ENCODE measurements around the gene PRDM11.

Gene PRDM11

DNA sequence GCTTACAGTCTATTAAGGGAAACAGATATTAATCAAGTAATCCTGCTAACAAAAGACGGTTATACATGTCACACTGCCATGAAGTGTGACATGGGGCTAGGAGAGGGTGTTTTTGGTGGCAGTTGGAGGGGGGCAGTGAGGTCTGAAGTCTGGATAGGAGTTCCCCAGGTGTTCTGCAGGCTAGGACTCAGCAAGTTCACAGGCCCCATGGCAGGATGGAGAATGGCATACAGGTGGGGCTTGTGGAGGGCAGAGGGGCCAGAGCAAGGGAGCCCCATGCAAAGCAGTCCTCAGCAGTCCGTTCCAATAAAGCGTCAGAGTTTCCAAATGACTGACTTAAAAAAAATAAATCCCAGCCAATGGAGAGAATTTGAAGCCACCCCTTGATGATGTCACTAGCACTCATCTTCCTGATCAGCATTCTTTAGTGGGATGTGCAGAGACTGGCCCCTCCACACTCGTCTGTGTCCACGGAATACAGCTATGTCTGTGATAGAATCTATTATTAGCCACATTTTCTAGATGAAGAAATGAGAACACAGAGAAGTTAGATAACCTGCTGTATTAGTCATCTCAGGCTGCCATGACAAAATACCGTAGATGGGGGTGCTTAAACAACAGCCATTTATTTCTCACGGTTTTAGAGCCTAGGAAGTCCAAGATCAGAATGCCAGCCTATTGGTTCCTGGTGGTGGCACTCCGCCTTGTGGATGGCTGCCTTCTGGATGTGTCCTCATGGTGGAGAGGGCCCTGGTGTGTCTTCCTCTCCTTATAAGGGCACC, 32.6 kb downstream of the PRDM11 start:
- no peak for DNase-seq

DNA sequence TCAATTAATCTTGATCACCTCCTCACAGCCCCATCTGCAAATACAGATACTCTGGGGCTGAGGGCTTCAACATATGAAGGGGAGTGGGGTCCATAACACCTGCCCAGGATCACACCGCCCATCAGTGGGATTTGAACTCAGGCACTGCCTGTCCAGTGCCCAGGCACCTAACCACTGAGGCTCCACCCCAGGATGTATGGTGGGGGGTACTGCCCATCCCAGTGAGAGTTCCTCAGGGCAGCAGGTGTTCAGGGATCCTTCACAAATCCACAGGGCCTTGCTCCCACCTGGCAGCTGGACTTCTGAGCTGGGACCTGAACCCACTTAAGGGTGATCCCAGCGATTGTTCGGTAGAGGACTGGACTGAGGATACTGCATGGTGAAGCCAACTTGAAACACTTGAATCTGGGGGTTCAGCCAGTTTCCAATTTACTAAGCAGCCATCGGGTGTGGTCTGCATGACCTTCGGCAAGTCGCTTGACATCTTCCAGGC, 33.3 kb downstream of the PRDM11 start:
- no peak for DNase-seq

DNA sequence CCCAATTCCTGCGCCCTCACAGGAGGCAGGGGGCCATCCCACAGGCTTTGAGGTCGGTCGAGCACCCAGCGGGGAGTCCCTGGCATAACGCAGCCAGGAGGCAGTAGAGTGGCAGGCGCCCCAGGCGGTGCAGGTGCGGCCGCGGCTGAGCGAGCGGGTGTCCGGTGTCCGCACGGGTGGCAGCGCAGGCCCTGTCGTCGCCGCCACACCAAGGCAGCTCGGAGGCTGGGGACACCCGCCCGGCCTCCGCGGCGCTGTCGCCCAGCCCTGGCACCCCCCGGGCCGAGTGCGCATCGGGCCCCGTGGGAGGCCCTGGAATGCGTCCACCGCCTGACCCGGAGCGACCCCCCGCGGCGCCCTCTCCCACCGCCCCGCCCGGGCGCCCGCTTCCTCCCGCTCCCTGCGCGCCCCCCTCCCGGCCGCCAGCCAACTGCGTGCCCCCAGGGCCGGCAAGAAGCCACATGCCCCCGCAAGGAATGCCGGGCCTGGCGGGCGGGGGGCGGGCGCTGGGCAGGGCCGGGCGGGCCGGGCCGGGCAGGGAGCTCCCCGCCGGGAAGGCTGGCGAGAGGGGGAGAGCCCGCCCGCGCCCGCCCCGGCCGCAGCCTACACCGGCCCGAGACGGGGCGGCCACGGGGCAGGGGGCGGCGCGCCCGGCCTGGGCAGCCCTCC, 33.9 kb downstream of the PRDM11 start:
- DNase-seq: peak; percentile 50 to 70

DNA sequence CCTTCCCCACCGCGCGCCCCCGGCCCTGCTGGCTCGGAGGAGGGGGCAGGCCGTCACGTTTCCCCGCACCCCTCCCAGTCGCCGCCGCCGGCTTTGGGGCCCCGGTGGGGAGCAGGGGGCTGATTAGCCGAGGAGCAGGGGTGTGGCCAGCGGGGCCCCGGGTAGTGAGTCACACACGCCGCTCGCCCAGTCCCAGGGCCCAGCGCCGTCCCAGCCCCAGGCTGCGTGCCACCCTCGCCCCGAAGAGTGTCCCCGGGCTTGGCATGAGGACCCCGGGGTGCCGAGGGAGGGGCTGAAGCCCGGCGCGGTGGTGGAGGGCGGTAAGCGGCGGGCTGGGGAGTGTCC, 34.4 kb downstream of the PRDM11 start:
- peak in 1 of 2 experiments; percentile 53 for DNase-seq

DNA sequence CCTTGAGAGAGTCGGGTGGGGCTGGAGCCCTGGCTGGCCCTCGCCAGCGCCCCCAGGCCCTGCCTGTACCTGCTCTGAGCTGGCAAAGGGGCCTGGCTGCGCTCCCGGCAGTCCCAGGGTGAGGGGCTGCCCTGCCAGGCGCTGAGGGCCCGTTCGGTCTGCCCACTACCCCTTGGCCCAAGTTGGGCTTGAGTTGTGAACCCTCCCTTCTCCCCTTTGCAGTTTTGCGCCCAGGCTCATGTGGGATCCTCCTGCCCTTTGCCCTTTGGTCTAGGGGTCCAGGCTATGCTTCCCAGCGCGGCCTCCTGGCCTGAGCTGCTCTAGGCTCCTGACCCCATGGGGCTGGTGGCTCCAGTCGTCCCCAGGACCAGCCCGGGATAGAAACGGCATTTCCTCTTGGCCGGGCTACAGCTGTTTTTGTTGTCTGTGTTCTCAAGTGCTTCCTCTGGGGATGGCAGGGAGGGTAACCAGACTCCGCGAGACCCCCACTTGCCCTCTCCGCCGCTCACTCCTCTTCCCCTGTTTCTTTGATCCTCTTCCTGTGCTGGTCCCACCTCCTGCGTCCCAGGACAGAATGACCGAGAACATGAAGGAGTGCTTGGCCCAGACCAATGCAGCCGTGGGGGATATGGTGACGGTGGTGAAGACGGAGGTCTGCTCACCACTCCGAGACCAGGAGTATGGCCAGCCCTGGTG, 34.9 kb downstream of the PRDM11 start:
- no peak for DNase-seq

DNA sequence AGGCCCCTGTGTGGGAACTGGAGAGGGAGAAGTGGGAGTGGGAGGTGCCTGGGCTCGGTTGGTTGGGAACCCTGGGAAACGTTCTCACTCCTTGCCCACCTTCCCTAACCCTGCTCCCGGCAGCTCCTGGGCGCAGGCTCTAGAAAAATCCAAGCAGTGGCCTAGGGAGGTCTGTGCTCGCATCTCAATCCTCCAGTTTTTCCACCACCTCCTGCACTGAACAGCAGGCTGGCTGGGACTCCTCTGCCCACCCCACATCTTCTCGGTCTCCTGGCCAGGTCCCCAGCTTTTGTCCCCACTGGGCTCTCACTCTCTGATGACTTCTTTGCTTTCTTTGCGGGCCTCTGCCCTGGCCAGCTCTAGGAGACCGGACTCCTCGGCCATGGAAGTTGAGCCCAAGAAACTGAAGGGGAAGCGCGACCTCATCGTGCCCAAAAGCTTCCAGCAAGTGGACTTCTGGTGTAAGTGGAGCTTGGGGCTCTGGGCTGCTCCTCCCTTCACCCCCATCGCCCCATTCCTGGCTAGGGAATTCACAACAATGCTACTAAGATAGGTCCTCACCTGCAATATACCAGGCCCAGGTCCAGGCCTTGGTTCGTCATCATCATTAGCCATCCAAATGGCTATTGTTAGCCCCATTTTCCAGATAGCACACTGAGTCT, 35.6 kb downstream of the PRDM11 start:
- no peak for DNase-seq

DNA sequence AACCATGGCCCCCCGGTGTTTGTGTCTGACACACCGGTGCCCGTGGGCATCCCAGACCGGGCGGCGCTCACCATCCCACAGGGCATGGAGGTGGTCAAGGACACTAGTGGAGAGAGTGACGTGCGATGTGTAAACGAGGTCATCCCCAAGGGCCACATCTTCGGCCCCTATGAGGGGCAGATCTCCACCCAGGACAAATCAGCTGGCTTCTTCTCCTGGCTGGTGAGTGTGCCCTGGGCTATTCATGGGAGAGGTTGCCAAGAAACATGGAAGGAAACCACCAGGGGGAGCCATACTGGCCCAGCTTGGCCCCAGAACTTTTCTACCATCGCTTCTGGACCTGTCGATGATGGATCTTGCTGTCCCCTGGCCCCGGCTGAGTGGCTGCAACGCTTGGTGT, 36.5 kb downstream of the PRDM11 start:
- peak in 1 of 2 experiments; percentile 16 for DNase-seq

DNA sequence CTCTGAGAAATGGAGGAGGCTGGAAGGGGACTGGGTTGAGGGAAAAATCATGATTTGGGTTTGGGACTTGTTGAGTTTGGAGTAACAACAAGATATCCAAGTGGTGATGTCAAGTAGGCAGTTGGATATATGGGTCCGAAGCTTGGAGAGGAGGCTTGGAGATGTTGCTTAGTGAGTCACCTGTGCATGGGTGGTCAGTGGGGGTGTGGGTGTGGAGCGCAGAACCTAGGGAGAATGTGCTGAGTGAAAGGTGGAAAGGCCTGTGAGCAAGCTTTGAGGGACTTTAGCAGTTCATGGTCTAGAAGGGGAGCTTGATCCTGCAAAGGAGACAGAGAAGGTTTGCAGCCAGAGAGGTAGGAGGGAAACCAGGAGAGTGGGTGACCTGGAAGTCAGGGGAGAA, 38.2 kb downstream of the PRDM11 start:
- no peak for DNase-seq

DNA sequence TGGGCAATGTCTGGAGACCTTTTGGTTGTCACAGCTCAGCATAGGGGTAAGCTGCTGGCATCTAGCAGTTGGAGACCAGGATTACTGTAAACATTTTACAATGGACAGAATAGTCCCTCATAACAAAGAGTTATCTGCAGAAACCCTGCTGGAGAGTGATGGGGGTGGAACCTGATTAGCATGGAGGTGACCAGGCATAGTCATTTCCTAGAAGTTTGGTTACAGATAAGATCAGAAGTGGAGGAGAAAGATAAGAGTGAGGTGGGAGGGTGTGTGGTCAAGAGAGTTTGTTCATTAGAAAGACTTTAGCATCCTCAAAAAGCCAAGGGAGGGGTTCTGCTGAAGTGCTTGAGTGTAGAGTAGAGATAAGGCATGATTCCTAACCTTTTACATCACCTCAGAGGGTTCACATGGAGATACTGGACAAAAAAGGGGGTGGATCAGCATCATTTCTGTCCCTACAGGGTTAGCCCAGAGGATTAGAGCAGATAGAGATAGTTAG, 38.8 kb downstream of the PRDM11 start:
- DNase-seq: no peak

DNA sequence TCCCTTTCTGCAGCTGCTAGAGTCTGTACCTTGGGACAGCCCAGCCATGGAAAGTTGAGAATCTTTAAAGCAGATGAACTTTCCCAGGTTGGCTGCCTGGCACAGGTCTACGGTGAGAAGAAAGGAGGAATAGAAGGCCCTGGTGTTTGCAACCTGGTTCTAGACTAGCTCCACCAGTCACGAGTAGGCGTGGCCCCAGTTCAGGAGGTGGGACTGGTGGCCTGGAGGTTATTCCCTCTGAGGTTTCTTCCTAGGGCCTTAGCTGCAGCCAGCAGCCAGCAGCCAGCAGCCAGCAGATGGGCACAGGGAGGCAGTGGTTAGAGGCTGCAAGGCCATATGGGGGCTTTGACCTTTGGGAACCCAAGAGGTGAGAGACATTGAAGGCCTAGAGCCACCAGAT, 40.9 kb downstream of the PRDM11 start:
- no peak for DNase-seq

DNA sequence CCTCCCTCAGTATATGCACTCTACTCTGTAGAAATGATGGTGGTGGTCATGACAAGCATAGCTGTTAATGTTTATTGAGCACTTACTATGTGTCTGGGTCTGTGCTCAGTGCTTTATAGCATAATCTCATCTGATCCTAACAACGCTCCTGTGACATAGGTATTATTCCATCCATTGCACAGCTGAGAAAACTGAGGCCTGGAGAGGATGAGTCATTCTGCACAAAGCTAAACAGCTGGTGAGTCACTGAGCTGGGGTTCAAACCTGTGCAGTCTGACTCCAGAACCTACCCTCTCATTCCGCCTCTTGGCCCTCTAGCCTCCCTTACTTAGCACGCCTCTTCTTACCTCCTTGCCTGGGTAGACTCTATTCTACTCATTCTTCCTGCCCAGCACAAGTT, 41.7 kb downstream of the PRDM11 start:
- DNase-seq: no peak

DNA sequence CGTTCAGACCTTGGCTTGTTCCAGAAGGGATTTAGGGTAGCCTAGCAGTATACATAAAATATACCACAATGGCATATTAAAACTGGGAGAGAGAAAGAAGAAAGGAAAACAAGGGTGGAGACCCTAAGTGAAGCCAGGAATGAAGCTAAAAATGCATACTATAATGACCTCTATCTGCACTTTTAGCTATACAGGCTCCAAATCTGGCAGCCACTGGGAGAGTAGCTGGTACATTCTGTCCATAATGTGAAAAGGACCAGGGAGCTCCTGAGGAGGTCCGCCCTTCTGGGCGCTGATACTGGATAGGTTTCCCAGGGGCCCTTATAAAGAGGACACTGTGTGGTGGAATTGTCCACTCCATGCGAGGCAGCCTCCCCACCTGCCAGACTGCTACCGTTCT, 42.8 kb downstream of the PRDM11 start:
- no peak for DNase-seq

DNA sequence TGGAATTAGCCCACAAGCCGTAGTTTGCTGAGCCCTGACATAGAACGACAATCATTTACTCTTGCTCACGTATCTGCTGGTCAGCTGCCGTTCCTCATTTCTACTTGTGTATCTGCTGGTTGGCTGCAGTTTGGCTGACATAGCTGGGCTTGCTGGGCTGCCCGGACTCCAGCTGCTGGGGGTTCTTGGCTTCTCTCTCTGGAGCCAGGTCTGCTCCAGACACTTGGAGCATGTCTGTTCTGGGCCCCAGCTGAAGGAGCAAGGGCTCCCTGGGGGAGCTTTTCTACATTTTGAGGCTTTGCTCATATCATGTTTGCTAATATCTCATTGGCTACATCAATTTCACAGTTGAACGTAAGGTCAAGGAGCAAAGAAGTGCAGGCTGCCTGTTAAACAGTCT, 47.3 kb downstream of the PRDM11 start:
- DNase-seq: no peak

DNA sequence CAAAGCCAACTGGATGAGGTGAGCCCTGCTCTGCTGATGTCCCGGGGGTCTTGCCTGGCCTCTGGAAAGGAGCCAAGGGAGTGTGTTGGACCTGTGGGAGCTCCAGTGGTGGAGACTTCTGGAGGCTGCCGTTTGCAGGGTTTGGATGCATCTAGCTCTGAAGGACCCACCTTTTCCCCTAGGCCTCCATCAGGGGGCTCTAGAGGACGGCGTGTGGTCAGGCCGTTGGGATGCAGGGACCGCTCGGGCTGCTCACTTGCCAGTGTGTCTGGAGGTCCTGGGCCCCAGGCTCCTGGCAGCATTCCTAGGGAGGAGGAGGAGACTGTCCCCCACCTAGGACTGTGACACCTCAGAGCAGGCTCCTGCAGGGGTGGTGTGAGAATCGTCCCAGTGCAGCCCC, 58.3 kb downstream of the PRDM11 start:
- peak in 1 of 2 experiments; percentile 15 for DNase-seq

DNA sequence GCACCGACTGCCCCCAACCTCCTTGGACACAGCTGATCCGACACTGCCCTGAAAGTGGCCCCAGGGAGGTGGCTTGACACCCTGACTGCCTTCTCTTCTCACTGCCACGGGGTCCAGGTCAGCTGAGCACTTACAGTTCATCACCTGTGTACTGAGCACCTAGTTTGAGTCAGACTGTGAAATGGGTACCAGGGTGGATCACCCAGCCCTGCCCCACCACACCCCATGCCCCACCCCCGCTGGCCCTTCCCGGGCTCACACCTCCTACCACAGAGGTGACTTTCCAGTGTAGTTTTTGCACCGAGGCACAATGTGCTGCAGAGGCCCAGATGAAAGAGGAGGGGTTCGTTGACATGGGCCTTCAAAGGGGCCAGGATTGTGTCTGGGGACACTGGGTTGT, 59.5 kb downstream of the PRDM11 start:
- no peak for DNase-seq

DNA sequence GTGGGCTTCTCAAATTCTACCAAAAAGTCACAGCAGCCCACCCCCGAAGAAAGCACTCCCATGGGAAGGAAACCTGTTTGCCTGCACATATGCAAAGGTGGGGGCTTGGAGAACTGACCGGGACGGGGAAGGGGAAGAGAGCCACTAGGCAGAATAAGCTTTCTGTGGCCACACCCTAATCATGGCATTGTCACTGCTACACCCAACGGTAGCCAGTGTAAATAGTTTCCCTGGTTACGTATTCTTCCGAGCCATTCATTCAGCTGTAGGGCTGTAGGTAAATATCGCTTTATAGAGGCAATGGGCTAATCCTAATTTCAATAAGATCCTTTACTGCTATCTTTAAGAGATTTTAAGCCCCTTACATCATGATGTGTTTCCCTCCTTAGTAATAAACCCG, 61.7 kb downstream of the PRDM11 start:
- peak; percentile 31 to 67 for DNase-seq

DNA sequence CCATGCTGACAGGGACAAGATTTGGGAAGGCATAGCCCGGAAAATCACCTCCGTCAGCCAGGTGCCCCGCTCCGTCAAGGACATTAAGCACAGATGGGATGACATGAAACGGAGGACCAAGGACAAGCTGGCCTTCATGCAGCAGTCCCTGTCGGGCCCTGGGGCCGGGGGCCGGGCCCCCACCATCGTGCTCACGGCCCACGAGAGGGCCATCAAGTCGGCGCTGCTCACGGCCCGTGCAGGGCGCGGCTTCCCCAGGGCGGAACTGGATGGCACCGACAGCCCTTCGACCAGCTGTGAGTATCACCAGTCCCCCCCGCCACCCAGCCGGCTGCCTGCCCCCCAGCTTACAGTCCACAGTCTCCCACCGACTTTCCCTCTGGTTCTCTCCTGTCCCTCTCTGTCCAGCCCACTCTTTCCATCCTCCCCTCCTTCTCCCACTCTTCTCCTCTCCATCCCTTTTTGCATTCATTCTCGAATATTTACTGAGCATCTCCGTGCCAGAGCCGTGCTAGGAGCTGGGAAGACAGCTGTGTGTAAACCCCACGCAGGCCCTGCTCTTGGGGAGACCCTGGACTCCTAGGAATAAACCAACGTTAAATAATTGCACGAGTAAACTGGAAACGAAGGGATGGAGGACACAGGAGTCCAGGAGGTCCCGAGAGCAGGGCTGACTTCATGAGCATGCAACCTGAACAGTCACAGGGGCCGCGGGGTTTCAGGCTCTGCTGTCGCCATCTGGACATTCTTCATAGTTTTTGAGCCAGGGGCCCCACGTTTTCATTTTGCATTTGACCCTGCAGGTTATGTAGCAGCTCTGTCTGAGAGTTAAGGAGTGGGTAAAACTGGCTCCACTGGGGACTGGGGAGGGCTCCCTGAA, 62.8 kb downstream of the PRDM11 start:
- DNase-seq: no peak

DNA sequence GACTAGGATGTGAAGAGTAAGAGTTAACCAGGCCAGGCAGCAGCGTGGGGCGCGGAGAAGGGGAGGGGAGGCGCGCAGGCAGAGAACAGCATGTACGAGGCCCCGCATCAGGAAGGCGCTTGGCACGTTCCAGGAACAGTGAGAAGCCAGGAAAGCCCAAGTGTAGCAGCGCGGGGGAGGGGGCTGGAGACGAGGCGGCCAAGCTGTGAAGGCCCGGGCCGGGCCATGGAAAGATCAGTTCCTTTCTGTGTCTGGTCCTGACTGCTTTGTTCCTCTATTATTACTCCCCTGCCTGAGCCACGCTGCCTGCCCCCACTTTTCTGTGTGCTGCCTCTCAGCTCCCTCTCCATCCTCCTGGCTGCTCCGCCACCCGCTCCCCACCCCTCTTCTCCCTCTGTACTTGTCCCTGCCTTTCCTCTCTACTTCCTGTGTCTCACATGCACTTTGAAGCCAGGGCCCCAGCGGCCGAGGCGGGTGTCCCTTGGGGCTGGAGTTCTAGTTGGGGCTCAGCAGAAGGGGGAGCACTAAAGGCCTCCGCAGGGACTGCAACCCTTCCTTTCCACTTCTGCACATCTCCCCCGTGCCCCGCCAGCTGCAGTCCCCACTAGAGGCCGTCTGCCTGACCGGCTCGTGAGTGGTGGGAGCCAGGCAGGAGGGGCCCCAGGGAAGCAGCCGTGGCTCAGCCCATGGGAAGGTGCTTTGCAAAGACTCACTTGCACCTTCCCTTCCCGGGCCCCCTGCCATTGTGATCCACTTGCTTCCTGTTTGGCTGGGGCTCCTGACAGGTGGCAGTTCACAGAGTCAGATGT, 63.7 kb downstream of the PRDM11 start:
- no peak for DNase-seq

DNA sequence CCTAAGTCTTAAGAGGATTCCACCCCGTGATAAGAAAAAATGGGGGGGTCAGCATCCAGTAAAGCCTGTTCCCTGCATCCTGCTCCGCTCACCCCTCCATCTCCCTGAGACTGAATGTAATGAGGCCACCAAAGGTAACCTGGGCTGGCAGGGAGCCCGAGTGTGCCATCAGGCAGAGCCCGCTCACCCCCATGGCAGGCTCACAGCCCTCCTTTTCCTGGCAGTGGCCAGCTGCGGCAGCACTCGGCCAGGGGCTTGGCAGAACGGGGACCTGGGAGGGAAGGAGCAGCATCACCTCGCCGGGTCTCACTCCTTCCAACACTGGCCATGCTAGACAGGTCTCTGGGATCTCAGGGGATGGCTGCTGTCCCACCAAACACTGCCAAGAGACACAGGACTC, 64.4 kb downstream of the PRDM11 start:
- DNase-seq: no peak

DNA sequence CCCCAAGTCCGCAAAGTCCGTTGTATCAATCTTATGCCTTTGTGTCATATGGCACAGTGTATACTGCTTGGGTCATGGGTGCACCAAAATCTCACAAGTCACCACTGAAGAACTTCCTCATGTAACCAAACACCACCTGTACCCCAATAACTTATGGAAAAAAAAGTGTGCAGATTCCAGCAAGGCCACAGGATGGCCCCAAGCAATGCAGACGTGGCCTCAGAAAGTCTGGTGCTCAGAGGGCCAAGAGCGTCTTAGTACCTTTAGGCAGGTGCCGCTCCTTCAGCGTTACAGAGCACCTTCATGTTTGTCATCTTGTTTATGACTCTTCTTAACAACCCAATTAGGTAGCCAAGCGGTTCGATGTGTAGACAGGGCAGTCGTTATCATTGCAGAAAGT, 65.3 kb downstream of the PRDM11 start:
- no peak for DNase-seq
